OCI-LY7 (cell line): ENCODE measurements around the gene PGAP1.

Experiments used
- CTCF ChIP-seq: fragments of 200-600 bp; sonication (generic); conservative IDR thresholded peaks from 2 replicates; pipeline ENCODE4 v1.5.1; 2014; ENCODE audit warnings: mild to moderate bottlenecking, antibody characterized with exemption, low read length, moderate library complexity, mixed read lengths
- EZH2phosphoT487 ChIP-seq: fragments of 200-600 bp; sonication (generic); IDR thresholded peaks from 2 replicates; pipeline ENCODE4 v1.6.1; 2018; ENCODE audit warnings: low read depth, borderline replicate concordance, mild to moderate bottlenecking, mixed run types, antibody characterized with exemption, low read length, moderate library complexity, mixed read lengths

DNA sequence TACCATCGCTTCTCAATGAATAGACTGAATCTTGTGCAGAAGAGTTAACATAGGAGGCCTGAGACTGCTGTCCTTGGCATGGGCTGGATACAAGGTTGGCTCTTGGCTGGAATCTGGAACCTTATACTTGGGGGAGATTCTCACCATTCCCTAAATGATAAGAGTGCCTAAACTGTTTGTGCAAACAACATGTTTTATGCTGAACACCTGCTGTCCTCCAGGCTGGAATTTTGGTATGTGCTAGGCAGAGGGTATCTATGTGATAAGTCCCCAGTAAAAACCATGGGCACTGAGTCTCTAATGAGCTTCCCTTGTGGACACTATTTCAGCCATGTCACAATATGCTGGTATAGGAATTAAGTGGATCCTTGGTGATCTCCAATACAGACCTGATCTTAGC is 12.8 kb downstream of the PGAP1 start:
- TF ChIP-seq CTCF (no peak), EZH2phosphoT487 (no peak)
